Erythroblast (primary cell): ENCODE data around the gene HABP2.

Experiments used
- GATA1 ChIP-seq: IDR thresholded peaks from 2 replicates; pipeline ENCODE4 v1.6.1; 2011; ENCODE audit warnings: low read depth, mild to moderate bottlenecking, control low read depth, low read length, moderate library complexity
- POLR2A ChIP-seq: IDR thresholded peaks from 2 replicates; pipeline ENCODE4 v1.6.1; 2011; ENCODE audit warnings: mild to moderate bottlenecking, low read length

DNA sequence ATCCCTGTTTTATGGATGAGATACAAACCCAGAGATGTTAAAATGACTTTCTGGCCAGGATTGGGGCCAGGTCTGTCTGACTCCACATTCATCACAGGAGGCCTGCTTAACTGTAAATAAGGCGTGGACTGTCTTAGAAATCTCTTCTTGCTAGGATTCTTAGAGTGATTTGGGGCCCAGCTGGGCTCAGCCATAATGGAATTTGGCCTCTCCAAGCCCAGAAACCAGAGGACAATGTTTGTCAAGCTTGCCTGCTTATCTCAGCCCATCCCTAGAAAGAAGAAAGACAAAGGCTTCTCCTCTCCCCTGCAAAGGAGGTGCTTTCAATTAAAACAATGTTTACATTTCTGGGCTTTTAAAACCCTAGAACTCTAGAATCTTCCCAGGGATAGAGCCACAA lies 2.9 kb downstream of the HABP2 start:
- TF ChIP-seq POLR2A (no peak), GATA1 (no peak)
